Breast epithelium (tissue), 3 donors: ENCODE results near the gene ZMYND8.

Source experiments
- POLR2AphosphoS5 ChIP-seq, 3 donors: sonication (generic); formaldehyde crosslinking; IDR thresholded peaks; one replicate each; pipeline ENCODE4 v1.6.1; 2017; ENCODE audit warnings: antibody characterized with exemption in 3 of 3
- TF ChIP-seq, protein P1 (sequence below), 3 donors: fragments of 450-650 bp; IDR thresholded peaks; one replicate each; pipeline ENCODE4 v1.5.1; 2016 to 2017; ENCODE audit warnings: antibody characterized with exemption in 3 of 3, mild to moderate bottlenecking in 3 of 3, moderate library complexity in 3 of 3

DNA sequence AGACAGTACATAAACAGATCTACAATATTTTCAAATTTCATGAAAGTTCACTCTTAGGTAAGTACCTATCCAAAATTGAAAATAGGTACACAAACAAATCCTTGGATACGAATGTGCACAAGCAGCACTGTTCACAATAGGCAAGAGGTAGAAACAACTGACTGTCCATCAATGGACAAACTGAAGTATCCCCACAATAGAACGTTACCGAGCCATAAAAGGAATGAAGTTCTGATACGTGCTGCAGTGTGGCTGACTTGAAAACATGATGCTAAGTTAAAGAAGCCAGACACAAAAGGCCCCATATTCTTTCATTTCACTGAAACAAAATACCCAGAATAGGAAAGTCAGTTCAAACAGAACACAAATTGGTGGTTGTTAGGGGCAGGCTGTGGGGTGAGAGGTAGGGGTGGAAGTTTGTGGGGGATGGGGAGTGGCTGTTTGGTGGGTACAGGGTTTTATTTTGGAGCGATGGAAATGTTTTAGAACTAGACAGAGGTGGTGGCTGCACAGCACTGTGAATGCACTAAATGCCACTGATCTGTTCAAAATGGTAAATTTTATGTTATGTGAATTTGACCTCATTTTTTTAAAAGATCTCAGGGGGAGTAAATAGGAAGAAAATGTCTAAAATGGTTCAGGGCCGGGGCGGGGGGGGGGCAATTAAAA, 89.5 kb downstream of the ZMYND8 start:
- TF ChIP-seq, protein P1, sequence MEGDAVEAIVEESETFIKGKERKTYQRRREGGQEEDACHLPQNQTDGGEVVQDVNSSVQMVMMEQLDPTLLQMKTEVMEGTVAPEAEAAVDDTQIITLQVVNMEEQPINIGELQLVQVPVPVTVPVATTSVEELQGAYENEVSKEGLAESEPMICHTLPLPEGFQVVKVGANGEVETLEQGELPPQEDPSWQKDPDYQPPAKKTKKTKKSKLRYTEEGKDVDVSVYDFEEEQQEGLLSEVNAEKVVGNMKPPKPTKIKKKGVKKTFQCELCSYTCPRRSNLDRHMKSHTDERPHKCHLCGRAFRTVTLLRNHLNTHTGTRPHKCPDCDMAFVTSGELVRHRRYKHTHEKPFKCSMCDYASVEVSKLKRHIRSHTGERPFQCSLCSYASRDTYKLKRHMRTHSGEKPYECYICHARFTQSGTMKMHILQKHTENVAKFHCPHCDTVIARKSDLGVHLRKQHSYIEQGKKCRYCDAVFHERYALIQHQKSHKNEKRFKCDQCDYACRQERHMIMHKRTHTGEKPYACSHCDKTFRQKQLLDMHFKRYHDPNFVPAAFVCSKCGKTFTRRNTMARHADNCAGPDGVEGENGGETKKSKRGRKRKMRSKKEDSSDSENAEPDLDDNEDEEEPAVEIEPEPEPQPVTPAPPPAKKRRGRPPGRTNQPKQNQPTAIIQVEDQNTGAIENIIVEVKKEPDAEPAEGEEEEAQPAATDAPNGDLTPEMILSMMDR (IDR thresholded peaks at IDR 0.05) = no peak
- TF ChIP-seq POLR2AphosphoS5 (IDR thresholded peaks at IDR 0.05) = no peak
